Measurements from ENCODE around the gene B9D2. TPM values are rescaled to one million over a fixed set of nuclear protein-coding genes. Genes with fewer than 3 reads are reported as not detected.

Gene B9D2
- total RNA-seq, 1 donor from 2014 or later: 7.6 TPM

DNA sequence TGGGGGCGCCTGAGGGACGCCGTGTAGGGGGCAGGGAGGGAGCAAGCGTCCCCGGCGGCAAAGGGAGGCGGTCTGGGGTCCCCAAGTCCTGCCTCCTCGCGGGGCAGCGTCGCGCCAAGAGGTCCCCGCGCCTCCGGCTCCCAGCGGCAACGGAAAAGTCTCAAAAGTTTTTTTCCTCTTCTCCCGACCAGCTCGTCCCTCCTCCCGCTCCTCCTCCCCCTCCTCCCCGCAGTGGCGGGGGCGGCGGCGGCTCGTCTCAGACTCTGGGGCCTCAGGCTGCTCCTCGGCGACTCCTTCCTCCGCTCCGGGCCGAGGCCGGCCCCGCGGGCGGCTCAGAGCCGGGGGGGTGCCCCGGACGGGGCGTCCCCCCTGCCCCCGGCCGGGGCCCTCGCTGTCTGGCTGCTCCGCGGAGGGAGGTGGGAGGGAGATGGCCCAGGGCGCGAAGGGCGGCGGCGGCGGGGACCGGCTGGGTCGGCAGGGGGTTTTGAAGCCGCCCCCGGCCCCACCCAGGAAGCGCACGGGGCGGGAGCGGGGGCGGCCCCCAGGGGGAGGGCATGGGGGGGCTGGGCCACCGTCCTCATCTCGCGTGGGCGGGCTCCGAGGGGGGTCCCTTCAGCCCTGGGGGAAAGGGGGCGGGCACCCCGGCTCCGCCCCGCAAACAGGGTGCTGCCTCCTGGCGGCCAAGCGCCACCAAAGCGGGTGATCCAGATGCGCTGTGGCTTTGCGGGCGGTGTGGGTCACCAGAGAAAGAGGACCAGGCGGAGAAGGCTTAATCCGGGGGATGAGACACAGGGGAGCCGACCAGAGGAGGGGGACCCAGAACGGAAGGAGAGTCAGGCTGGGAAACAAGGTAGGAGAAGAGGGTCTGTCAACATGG is 10.2 kb downstream of the B9D2 start, which contains the start of gene TGFB1:
Gene TGFB1 (minus strand): TSS at position 457 of the 877 bp plus-strand sequence. CDS start 878 bp downstream, outside the sequence.
- peaks cover 12% of the 10 kb centered on the region for H3K9me3 Mint-ChIP-seq (ENCODE audit: unreplicated experiment)
- DNase-seq: peak; percentile 88

GRCh38 chr19:41352609-41353465 is 11.1 kb downstream of the B9D2 start:
- peaks cover 9% of the 10 kb centered on the region for H3K4me1 Mint-ChIP-seq (ENCODE audit: low read depth, unreplicated experiment)
- peak; percentile 66 for DNase-seq
- peak overlapping the region; percentile 99 for H3K4me3 Mint-ChIP-seq (ENCODE audit: unreplicated experiment)
- peak overlapping the region; percentile 75 for H3K27ac Mint-ChIP-seq (ENCODE audit: unreplicated experiment)
- H3K36me3 Mint-ChIP-seq (ENCODE audit: unreplicated experiment): peaks cover 5% of the 10 kb centered on the region
- H3K9me3 Mint-ChIP-seq (ENCODE audit: unreplicated experiment): peaks cover 12% of the 10 kb centered on the region
- TF ChIP-seq, protein P1, sequence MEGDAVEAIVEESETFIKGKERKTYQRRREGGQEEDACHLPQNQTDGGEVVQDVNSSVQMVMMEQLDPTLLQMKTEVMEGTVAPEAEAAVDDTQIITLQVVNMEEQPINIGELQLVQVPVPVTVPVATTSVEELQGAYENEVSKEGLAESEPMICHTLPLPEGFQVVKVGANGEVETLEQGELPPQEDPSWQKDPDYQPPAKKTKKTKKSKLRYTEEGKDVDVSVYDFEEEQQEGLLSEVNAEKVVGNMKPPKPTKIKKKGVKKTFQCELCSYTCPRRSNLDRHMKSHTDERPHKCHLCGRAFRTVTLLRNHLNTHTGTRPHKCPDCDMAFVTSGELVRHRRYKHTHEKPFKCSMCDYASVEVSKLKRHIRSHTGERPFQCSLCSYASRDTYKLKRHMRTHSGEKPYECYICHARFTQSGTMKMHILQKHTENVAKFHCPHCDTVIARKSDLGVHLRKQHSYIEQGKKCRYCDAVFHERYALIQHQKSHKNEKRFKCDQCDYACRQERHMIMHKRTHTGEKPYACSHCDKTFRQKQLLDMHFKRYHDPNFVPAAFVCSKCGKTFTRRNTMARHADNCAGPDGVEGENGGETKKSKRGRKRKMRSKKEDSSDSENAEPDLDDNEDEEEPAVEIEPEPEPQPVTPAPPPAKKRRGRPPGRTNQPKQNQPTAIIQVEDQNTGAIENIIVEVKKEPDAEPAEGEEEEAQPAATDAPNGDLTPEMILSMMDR (IDR thresholded peaks at IDR 0.05; ENCODE audit: partially characterized antibody, unreplicated experiment): peak; percentile 10
- H3K27me3 Mint-ChIP-seq (ENCODE audit: unreplicated experiment): peaks cover 20% of the 10 kb centered on the region

More for the DNA sequence above, 10.2 kb downstream of the B9D2 start, which contains the start of gene TGFB1:
- H3K36me3 Mint-ChIP-seq (ENCODE audit: unreplicated experiment): peaks cover 5% of the 10 kb centered on the region
- H3K4me1 Mint-ChIP-seq (ENCODE audit: low read depth, unreplicated experiment): peaks cover 9% of the 10 kb centered on the region
- H3K27me3 Mint-ChIP-seq (ENCODE audit: unreplicated experiment): peaks cover 20% of the 10 kb centered on the region
- H3K27ac Mint-ChIP-seq (ENCODE audit: unreplicated experiment): peak within 1 kb of the TSS; percentile 75
- peak within 1 kb of the TSS; percentile 99 for H3K4me3 Mint-ChIP-seq (ENCODE audit: unreplicated experiment)
- TF ChIP-seq, protein P1 (IDR thresholded peaks at IDR 0.05; ENCODE audit: partially characterized antibody, unreplicated experiment): peak; percentile 88

DNA sequence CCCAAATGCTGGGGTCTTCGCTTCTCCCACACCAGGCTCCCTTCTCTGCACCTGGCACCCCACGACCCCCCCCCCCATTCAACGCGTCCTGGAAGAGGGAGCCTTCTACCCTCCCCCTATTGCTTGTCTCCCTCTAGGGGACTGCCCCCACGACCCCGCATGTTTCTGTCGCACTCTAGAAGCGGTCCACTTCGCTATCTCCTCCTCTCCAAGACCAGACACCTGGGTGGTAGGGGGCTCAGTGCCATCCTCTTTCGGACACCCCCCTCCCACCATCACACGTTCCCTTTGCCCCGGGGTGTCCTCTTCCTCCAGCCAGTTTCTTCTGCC is 11.7 kb downstream of the B9D2 start:
- Mint-ChIP-seq H3K4me3 (ENCODE audit: unreplicated experiment) (peak overlapping the region; percentile 99), H3K4me1 (ENCODE audit: low read depth, unreplicated experiment) (peaks cover 9% of the 10 kb centered on the region), H3K27me3 (ENCODE audit: unreplicated experiment) (peaks cover 20% of the 10 kb centered on the region), H3K9me3 (ENCODE audit: unreplicated experiment) (peaks cover 12% of the 10 kb centered on the region), H3K36me3 (ENCODE audit: unreplicated experiment) (peaks cover 5% of the 10 kb centered on the region), H3K27ac (ENCODE audit: unreplicated experiment) (no peak overlapping the region)
- DNase-seq: no peak
- TF ChIP-seq, protein P1 (IDR thresholded peaks at IDR 0.05; ENCODE audit: partially characterized antibody, unreplicated experiment): no peak

GRCh38 chr19:41351339-41352245 is 12.4 kb downstream of the B9D2 start:
- TF ChIP-seq, protein P1 (IDR thresholded peaks at IDR 0.05; ENCODE audit: partially characterized antibody, unreplicated experiment): no peak
- Mint-ChIP-seq H3K9me3 (ENCODE audit: unreplicated experiment) (peaks cover 12% of the 10 kb centered on the region), H3K27ac (ENCODE audit: unreplicated experiment) (no peak overlapping the region), H3K36me3 (ENCODE audit: unreplicated experiment) (peaks cover 5% of the 10 kb centered on the region), H3K4me1 (ENCODE audit: low read depth, unreplicated experiment) (peaks cover 9% of the 10 kb centered on the region), H3K27me3 (ENCODE audit: unreplicated experiment) (peaks cover 20% of the 10 kb centered on the region), H3K4me3 (ENCODE audit: unreplicated experiment) (peak overlapping the region; percentile 99)
- peak; percentile 45 for DNase-seq
